Stomach (tissue), 9 donors: Measurements from ENCODE around the gene CACTIN. TPM values are rescaled to one million over a fixed set of nuclear protein-coding genes. Genes with fewer than 3 reads are reported as not detected.
A peak's percentile ranks its signal among the peaks of the same experiment; 100 is the strongest.

Experiments
- DNase-seq, 2 donors: peaks; one replicate each; pipeline versions ENCODE4 v3.0.0 to v3.0.0-alpha.2; 2013 to 2019
- H3K27ac ChIP-seq, 5 donors: fragments of 200-600 bp in 4 of 5; sonication (generic) in 4 of 5; one replicate each; pipeline ENCODE4 v1.5.1; 2013 to 2019; ENCODE audit warnings: mild to moderate bottlenecking in 1 of 5, moderate library complexity in 1 of 5
- H3K27me3 ChIP-seq, 3 donors: fragments of 200-600 bp; sonication (generic); one replicate each; pipeline ENCODE4 v1.5.1; 2017 to 2019; ENCODE audit warnings: mixed run types in 1 of 3
- H3K36me3 ChIP-seq, 4 donors: fragments of 200-600 bp; sonication (generic); 1 replicate in 3 of 4; 2 replicates in 1 of 4; pipeline ENCODE4 v1.5.1; 2016 to 2019
- H3K4me1 ChIP-seq, 4 donors: fragments of 200-600 bp; sonication (generic); one replicate each; pipeline ENCODE4 v1.5.1; 2016 to 2019
- H3K4me3 ChIP-seq, 4 donors: fragments of 200-600 bp; sonication (generic) in 3 of 4; one replicate each; pipeline ENCODE4 v1.5.1; 2016 to 2019; ENCODE audit warnings: mild to moderate bottlenecking in 1 of 4
- H3K9me3 ChIP-seq, 4 donors: fragments of 200-600 bp; sonication (generic); one replicate each; pipeline ENCODE4 v1.5.1; 2016 to 2019
- EP300 ChIP-seq: sonication (generic); formaldehyde crosslinking; IDR thresholded peaks from one replicate; pipeline ENCODE4 v1.6.1; 2017; ENCODE audit warnings: antibody characterized with exemption
- POLR2A ChIP-seq, 4 donors: fragments of 450-650 bp; IDR thresholded peaks; one replicate each; pipeline ENCODE4 v1.6.1; 2016; ENCODE audit warnings: antibody characterized with exemption in 4 of 4, control low read depth in 2 of 4, mild to moderate bottlenecking in 1 of 4, moderate library complexity in 1 of 4
- POLR2AphosphoS5 ChIP-seq, 3 donors: sonication (generic); formaldehyde crosslinking; IDR thresholded peaks; one replicate each; pipeline ENCODE4 v1.6.1; 2016; ENCODE audit warnings: antibody characterized with exemption in 3 of 3
- WGBS, 5 donors: extraction: QIAGEN DNeasy Blood & Tissue Kit in 3 of 5; methylation state at CpG; one replicate each; pipeline versions ENCODE4 v1.1.5 to v1.1.7; 2013 to 2018; 5-methylcytosine and 5-hydroxymethylcytosine counted together
- intact Hi-C: fragments of 100-400 bp; cut with DNase I; formaldehyde crosslinking; loops from one replicate; pipeline ENCODE4 v1.15.1; 2023; ENCODE audit warnings: low total_unique reads
- polyA plus RNA-seq, 3 donors: library from polyadenylated mRNA; stranded (reverse); fragments of 200-250 nt; gene quantifications; one replicate each; pipeline ENCODE4 v1.2.3, GENCODE V29; 2013
- total RNA-seq, 5 donors: library from RNA; depleted of rRNA; stranded (reverse); fragments of >200 nt; gene quantifications; one replicate each; pipeline versions ENCODE4 v1.1.0 to v1.2.3, GENCODE V29; 2014 to 2016
- TF ChIP-seq, protein P1 (sequence below), 7 experiments: fragments of 450-650 bp in 4 of 7; fragments of 200-600 bp in 3 of 7; sonication (generic) in 3 of 7; IDR thresholded peaks; one replicate each; pipeline ENCODE4 v1.5.1; 2016 to 2019; ENCODE audit warnings: antibody characterized with exemption in 7 of 7, control low read depth in 2 of 7, mild to moderate bottlenecking in 1 of 7
- donor health status: healthy with polysubstance abuse.
- donor health status: Bipolar disorder and iron deficiency.
- donor health status: healthy.

CACTIN gene
- total and polyA plus RNA-seq, 8 donors, result 9.8 to 180 (median 14.7) TPM

DNA sequence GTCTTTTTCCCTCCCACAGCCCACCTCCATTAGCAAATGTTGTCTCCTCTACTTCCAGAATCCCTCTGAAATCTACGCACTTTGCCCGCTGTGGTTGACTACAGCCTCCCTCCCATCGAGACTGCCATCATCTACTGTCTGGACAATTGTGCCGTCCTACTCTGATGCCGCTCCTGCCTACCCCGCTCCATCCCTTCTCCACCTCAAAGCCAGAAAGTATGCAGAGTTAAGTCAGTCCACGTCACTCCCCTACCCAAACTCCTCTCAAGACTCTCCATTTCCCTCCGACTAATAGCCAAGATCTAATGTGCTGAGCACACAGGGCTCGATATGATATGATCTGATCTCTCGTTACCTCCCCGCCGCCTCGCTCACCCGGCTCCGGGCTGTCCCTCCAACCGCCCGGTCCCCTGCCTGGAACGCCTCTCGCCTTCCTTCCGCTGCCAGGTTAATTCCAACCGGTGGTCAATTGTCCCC is 556 bp downstream of the CACTIN start:
- H3K36me3 ChIP-seq, result peaks cover 3 to 41% (median 39%) of the 10 kb centered on the region in 4 donors
- DNase-seq, result no peak
- no peaks in the 10 kb centered on the region for H3K27me3 ChIP-seq
- intact Hi-C loops, result no loop called here
- whole genome bisulfite sequencing, 5 donors, result 0 to 2% (median 1%) methylated on average over 21 of the region's 21 CpGs
- H3K4me3 ChIP-seq, result peak overlapping the region; percentile 93 to 100 (median 98)
- H3K9me3 ChIP-seq, result no peaks in the 10 kb centered on the region
- peaks cover 14 to 34% (median 31%) of the 10 kb centered on the region in 4 donors for H3K4me1 ChIP-seq
- H3K27ac ChIP-seq, result peak overlapping the region; percentile 85 to 98 (median 91)
- TF ChIP-seq, protein P1, sequence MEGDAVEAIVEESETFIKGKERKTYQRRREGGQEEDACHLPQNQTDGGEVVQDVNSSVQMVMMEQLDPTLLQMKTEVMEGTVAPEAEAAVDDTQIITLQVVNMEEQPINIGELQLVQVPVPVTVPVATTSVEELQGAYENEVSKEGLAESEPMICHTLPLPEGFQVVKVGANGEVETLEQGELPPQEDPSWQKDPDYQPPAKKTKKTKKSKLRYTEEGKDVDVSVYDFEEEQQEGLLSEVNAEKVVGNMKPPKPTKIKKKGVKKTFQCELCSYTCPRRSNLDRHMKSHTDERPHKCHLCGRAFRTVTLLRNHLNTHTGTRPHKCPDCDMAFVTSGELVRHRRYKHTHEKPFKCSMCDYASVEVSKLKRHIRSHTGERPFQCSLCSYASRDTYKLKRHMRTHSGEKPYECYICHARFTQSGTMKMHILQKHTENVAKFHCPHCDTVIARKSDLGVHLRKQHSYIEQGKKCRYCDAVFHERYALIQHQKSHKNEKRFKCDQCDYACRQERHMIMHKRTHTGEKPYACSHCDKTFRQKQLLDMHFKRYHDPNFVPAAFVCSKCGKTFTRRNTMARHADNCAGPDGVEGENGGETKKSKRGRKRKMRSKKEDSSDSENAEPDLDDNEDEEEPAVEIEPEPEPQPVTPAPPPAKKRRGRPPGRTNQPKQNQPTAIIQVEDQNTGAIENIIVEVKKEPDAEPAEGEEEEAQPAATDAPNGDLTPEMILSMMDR (IDR thresholded peaks at IDR 0.05), result no peak
- TF ChIP-seq POLR2A (IDR thresholded peaks at IDR 0.05), result no peak
- TF ChIP-seq EP300, result no peak
- TF ChIP-seq POLR2AphosphoS5 (IDR thresholded peaks at IDR 0.05), result no peak

DNA sequence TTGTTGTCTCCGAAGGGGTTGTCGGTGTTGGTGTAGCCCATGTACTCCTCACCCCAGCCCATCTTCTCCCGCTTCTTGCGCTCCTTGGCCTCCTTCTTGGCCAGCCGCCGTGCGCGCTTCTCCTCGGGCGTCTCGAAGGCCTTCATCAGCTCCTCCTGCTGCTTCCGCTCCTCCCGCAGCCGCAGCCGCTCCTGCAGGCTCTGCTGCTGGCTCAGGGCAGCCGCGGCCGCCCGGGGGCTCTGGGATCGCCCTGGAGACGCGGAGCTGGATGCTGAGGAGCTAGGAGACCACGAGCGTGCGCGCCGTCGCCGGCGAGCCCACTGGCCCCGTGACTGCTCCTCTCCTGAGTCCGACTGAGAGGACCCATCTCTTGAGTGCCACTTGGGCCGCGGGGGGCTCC is 2.9 kb downstream of the CACTIN start:
- TF ChIP-seq POLR2AphosphoS5 (IDR thresholded peaks at IDR 0.05) (no peak), POLR2A (IDR thresholded peaks at IDR 0.05) (no peak), EP300 (no peak)
- TF ChIP-seq, protein P1 (IDR thresholded peaks at IDR 0.05), result no peak
- intact Hi-C loops, result no loop called here
- Histone ChIP-seq H3K27me3 (no peaks in the 10 kb centered on the region), H3K27ac (no peak overlapping the region), H3K4me1 (peaks cover 14 to 37% (median 35%) of the 10 kb centered on the region in 4 donors), H3K4me3 (no peak overlapping the region), H3K36me3 (peaks cover 17 to 55% (median 50%) of the 10 kb centered on the region in 4 donors), H3K9me3 (no peaks in the 10 kb centered on the region)
- no peak for DNase-seq
- 92 to 95% (median 93%) methylated on average over 23 to 34 of the region's 34 CpGs for WGBS, 5 donors

DNA sequence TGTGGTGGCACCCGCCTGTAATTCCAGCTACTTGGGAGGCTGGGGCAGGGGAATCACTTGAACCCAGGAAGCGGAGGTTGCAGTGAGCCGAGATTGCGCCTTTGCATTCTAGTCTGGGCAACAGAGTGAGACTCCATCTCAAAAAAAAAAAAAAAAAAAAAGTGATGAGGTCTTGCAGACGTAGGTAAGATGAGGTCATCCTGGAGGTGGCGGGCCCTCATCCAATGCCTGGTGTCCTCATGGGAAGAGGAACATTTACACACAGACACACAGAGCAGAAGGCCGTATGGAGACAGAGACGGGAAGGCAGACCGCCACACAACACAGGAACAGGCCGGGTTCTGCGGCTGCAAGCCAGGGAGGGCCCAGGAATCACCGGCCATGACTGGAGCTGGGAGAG is 4.4 kb downstream of the CACTIN start:
- TF ChIP-seq EP300 (no peak), POLR2AphosphoS5 (IDR thresholded peaks at IDR 0.05) (no peak), POLR2A (IDR thresholded peaks at IDR 0.05) (no peak)
- TF ChIP-seq, protein P1 (IDR thresholded peaks at IDR 0.05), result no peak
- peaks cover 18 to 45% (median 40%) of the 10 kb centered on the region in 4 donors for H3K4me1 ChIP-seq
- no peak overlapping the region for H3K27ac ChIP-seq
- no peak overlapping the region for H3K4me3 ChIP-seq
- peaks cover 17 to 62% (median 56%) of the 10 kb centered on the region in 4 donors for H3K36me3 ChIP-seq
- H3K9me3 ChIP-seq, result no peaks in the 10 kb centered on the region
- 84 to 93% (median 86%) methylated on average over 12 of the region's 12 CpGs for WGBS, 5 donors
- H3K27me3 ChIP-seq, result no peaks in the 10 kb centered on the region
- intact Hi-C loops, result no loop called here
- no peak for DNase-seq

DNA sequence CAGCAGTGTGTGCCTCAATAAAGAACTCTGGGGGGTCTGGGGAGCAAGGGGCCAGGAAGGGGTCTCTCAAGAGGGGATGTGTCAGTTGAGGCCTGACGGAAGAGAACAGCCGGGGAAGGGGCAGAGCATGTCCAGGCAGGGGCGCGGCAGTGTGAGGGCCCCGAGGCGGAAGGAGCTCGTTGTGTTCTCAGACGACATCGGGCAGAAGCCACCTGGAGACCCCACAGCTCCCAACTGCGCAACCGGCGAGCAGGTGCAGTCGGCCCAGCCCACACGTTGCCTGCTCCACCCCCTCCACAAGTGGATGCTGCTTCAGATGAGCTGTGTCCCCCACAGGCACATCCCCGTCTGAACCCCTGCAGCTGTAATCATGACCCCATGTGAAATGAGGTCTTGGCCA is 4.9 kb downstream of the CACTIN start:
- 92 to 95% (median 94%) methylated on average over 11 to 15 of the region's 15 CpGs for WGBS, 5 donors
- no peaks in the 10 kb centered on the region for H3K9me3 ChIP-seq
- no peak overlapping the region for H3K4me3 ChIP-seq
- H3K27me3 ChIP-seq, result no peaks in the 10 kb centered on the region
- TF ChIP-seq EP300, result no peak
- no peak overlapping the region for H3K27ac ChIP-seq
- no peak for DNase-seq
- H3K4me1 ChIP-seq, result peaks cover 18 to 43% (median 37%) of the 10 kb centered on the region in 4 donors
- H3K36me3 ChIP-seq, result peaks cover 17 to 67% (median 62%) of the 10 kb centered on the region in 4 donors
- intact Hi-C loops, result no loop called here

DNA sequence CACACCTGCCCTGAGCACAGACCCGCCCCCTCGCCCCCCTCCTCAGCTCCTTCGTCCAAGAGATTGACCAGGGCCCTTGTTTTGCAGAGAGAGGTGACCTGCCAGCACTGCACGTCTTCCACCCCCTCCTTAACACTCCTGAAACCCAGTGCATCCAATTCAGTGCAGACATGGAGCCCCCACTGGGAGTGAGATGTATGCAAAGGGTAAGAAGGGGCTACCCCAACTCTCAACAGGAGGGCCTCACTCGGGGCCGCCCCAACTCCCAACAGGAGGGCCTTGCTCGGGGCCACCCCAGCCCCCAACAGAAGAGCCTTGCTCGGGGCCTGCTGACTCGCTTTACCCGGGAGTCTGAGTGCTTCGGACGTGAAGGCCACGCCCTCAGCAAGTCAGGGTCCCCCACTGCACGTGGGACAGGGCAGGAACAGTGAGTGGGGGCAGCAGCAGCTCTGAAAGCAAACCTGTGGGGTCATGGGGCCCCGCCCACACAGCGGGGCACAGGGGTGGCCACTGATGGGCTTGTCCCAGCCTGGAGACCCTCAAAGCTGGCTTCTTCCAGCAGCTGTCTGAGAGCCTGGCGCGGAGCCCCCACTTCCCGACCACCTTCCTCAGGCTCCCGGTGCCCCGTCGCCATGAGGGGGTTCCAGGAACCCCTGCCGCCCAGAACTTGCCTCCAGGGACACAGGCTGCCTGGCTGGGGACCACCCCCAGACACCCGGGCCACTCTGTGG is 5.6 kb downstream of the CACTIN start:
- TF ChIP-seq POLR2AphosphoS5 (IDR thresholded peaks at IDR 0.05) (no peak), POLR2A (IDR thresholded peaks at IDR 0.05) (no peak), EP300 (no peak)
- TF ChIP-seq, protein P1 (IDR thresholded peaks at IDR 0.05), result no peak
- intact Hi-C loops, result no loop called here

More for the DNA sequence above, 5.6 kb downstream of the CACTIN start:
- no peaks in the 10 kb centered on the region for H3K27me3 ChIP-seq
- 86 to 90% (median 89%) methylated on average over 15 to 24 of the region's 24 CpGs for WGBS, 5 donors
- peaks cover 16 to 41% (median 34%) of the 10 kb centered on the region in 4 donors for H3K4me1 ChIP-seq
- H3K4me3 ChIP-seq, result no peak overlapping the region
- no peak for DNase-seq
- peaks cover 17 to 74% (median 66%) of the 10 kb centered on the region in 4 donors for H3K36me3 ChIP-seq
- H3K9me3 ChIP-seq, result no peaks in the 10 kb centered on the region
- no peak overlapping the region for H3K27ac ChIP-seq
